Breast epithelium (tissue), 3 donors: Measurements from ENCODE around the gene LAMB3.

ENCODE experiments used
- CTCF ChIP-seq, 3 donors: fragments of 450-650 bp; IDR thresholded peaks; one replicate each; pipeline ENCODE4 v1.5.1; 2016 to 2017; ENCODE audit warnings: antibody characterized with exemption in 3 of 3, mild to moderate bottlenecking in 3 of 3, moderate library complexity in 3 of 3
- POLR2A ChIP-seq: fragments of 450-650 bp; IDR thresholded peaks from one replicate; pipeline ENCODE4 v1.6.1; 2016; ENCODE audit warnings: antibody characterized with exemption, mild to moderate bottlenecking, moderate library complexity
- POLR2AphosphoS5 ChIP-seq, 3 donors: sonication (generic); formaldehyde crosslinking; IDR thresholded peaks; one replicate each; pipeline ENCODE4 v1.6.1; 2017; ENCODE audit warnings: antibody characterized with exemption in 3 of 3

- no peak for TF ChIP-seq POLR2AphosphoS5 (IDR thresholded peaks at IDR 0.05)
- TF ChIP-seq CTCF (IDR thresholded peaks at IDR 0.05): no peak
- TF ChIP-seq POLR2A: no peak
Observed at GRCh38 chr1:209678981-209679539, 26.8 kb upstream of the LAMB3 start.
